Fibroblast of lung (primary cell): Measurements from ENCODE around the gene CYCS. TPM values are rescaled to one million over a fixed set of nuclear protein-coding genes. Genes with fewer than 3 reads are reported as not detected.

Source experiments
- DNase-seq, 2 donors: peaks; one replicate each; pipeline versions ENCODE4 v3.0.0 to v3.0.0-alpha.2; 2010; ENCODE audit warnings: low read depth in 2 of 2
- H2AFZ ChIP-seq: 2 replicates; pipeline ENCODE4 v1.5.1; 2012; ENCODE audit warnings: low read length, control low read depth, inconsistent platforms
- H3K27ac ChIP-seq: 2 replicates; pipeline ENCODE4 v1.5.1; 2011; ENCODE audit warnings: low read length, control low read depth; ENCODE audit not compliant: insufficient read depth
- H3K27me3 ChIP-seq: 2 replicates; pipeline ENCODE4 v1.5.1; 2011; ENCODE audit warnings: mild to moderate bottlenecking, low read length; ENCODE audit not compliant: control insufficient read depth, insufficient read depth
- H3K36me3 ChIP-seq: 2 replicates; pipeline ENCODE4 v1.5.1; 2011; ENCODE audit warnings: low read length; ENCODE audit not compliant: control insufficient read depth, insufficient read depth
- H3K4me1 ChIP-seq: 2 replicates; pipeline ENCODE4 v1.5.1; 2011; ENCODE audit warnings: low read length; ENCODE audit not compliant: control insufficient read depth, insufficient read depth; ENCODE audit errors: extremely low read depth
- H3K4me2 ChIP-seq: 2 replicates; pipeline ENCODE4 v1.5.1; 2011; ENCODE audit warnings: low read length, control low read depth; ENCODE audit not compliant: insufficient read depth; ENCODE audit errors: extremely low read depth
- H3K4me3 ChIP-seq, 4 experiments: fragments of 200-600 bp in 1 of 4; sonication (generic) in 1 of 4; replicated peaks in 1 of 4; 2 replicates each; pipeline ENCODE4 v1.5.1; 2011 to 2016; ENCODE audit warnings: low read length in 4 of 4, low read depth in 3 of 4, mild to moderate bottlenecking in 3 of 4, control low read depth in 2 of 4, inconsistent platforms in 1 of 4, mixed read lengths in 1 of 4; ENCODE audit not compliant: insufficient read depth in 1 of 4; ENCODE audit errors: control extremely low read depth in 1 of 4
- H3K79me2 ChIP-seq: 2 replicates; pipeline ENCODE4 v1.5.1; 2012; ENCODE audit warnings: mild to moderate bottlenecking, low read length, inconsistent platforms; ENCODE audit not compliant: control insufficient read depth, insufficient read depth
- H3K9ac ChIP-seq: 2 replicates; pipeline ENCODE4 v1.5.1; 2011; ENCODE audit warnings: mild to moderate bottlenecking, low read length, control low read depth; ENCODE audit not compliant: insufficient read depth
- H3K9me3 ChIP-seq: 2 replicates; pipeline ENCODE4 v1.5.1; 2012; ENCODE audit warnings: low read depth, low read length; ENCODE audit not compliant: control insufficient read depth, insufficient read depth
- H4K20me1 ChIP-seq: 2 replicates; pipeline ENCODE4 v1.5.1; 2011; ENCODE audit warnings: low read length; ENCODE audit not compliant: control insufficient read depth, insufficient read depth; ENCODE audit errors: extremely low read depth
- CTCF ChIP-seq, 2 donors: IDR thresholded peaks in 1 of 2; conservative IDR thresholded peaks in 1 of 2; 1 replicate in 1 of 2; 2 replicates in 1 of 2; pipeline ENCODE4 v1.5.1; 2011 to 2012; ENCODE audit warnings: low read length in 2 of 2, control low read depth in 1 of 2, inconsistent platforms in 1 of 2, low read depth in 1 of 2, mild to moderate bottlenecking in 1 of 2
- EZH2 ChIP-seq: IDR thresholded peaks from 2 replicates; pipeline ENCODE4 v1.5.1; 2012; ENCODE audit warnings: low read length, control low read depth, mild to moderate bottlenecking; ENCODE audit errors: missing control alignments
- polyA plus RNA-seq, 2 donors: library from polyadenylated mRNA; depleted of rRNA in 1 of 2; stranded (reverse) in 1 of 2; unstranded in 1 of 2; fragments of >200 nt; gene quantifications; 2 replicates each; pipeline ENCODE4 v1.2.1, GENCODE V29; 2011 to 2012; ENCODE audit warnings: missing spikeins in 1 of 2
- total RNA-seq: library from RNA; depleted of rRNA; stranded (reverse); fragments of >200 nt; gene quantifications from 2 replicates; pipeline ENCODE4 v1.2.1, GENCODE V29; 2014

CYCS gene
- total and polyA plus RNA-seq, 2 donors (not counting 1 experiment from before 2014, with no cell fraction given), result 32.7 to 76.5 TPM

GRCh38 chr7:25171071-25171470 is 46.0 kb upstream of the CYCS start:
- no peaks in the 10 kb centered on the region for H3K4me1 ChIP-seq
- TF ChIP-seq CTCF (conservative IDR thresholded peaks at IDR 0.05 in 1 of 2, IDR thresholded peaks at IDR 0.05 in 1 of 2; ENCODE audit: low read depth in 1 of 2, low read length in 2 of 2), result no peak
- TF ChIP-seq EZH2, result no peak
- H2AFZ ChIP-seq, result no peak overlapping the region
- H3K4me2 ChIP-seq, result no peak overlapping the region
- H3K27me3 ChIP-seq, result no peaks in the 10 kb centered on the region
- no peaks in the 10 kb centered on the region for H4K20me1 ChIP-seq
- H3K9me3 ChIP-seq, result no peaks in the 10 kb centered on the region
- H3K27ac ChIP-seq, result no peak overlapping the region
- no peaks in the 10 kb centered on the region for H3K36me3 ChIP-seq
- no peaks in the 10 kb centered on the region for H3K79me2 ChIP-seq
- H3K9ac ChIP-seq, result no peak overlapping the region
- no peak for DNase-seq
- H3K4me3 ChIP-seq, result no peak overlapping the region

GRCh38 chr7:25169683-25170082 is 44.6 kb upstream of the CYCS start:
- TF ChIP-seq CTCF (conservative IDR thresholded peaks at IDR 0.05 in 1 of 2, IDR thresholded peaks at IDR 0.05 in 1 of 2; ENCODE audit: low read depth in 1 of 2, low read length in 2 of 2) (no peak), EZH2 (no peak)
- no peak for DNase-seq
- H3K9me3 ChIP-seq, result no peaks in the 10 kb centered on the region
- no peak overlapping the region for H3K4me2 ChIP-seq
- H3K27ac ChIP-seq, result no peak overlapping the region
- H4K20me1 ChIP-seq, result no peaks in the 10 kb centered on the region
- no peak overlapping the region for H3K9ac ChIP-seq
- H3K27me3 ChIP-seq, result no peaks in the 10 kb centered on the region
- H2AFZ ChIP-seq, result no peak overlapping the region
- H3K79me2 ChIP-seq, result no peaks in the 10 kb centered on the region
- H3K4me1 ChIP-seq, result no peaks in the 10 kb centered on the region
- no peak overlapping the region for H3K4me3 ChIP-seq
- no peaks in the 10 kb centered on the region for H3K36me3 ChIP-seq

- no peaks in the 10 kb centered on the region for H3K27me3 ChIP-seq
- H2AFZ ChIP-seq, result no peak overlapping the region
Observed at GRCh38 chr7:25168145-25168544, 43.1 kb upstream of the CYCS start.

More at GRCh38 chr7:25168145-25168544, 43.1 kb upstream of the CYCS start:
- H3K79me2 ChIP-seq, result no peaks in the 10 kb centered on the region
- no peaks in the 10 kb centered on the region for H3K9me3 ChIP-seq
- H3K36me3 ChIP-seq, result no peaks in the 10 kb centered on the region
- no peak overlapping the region for H3K9ac ChIP-seq
- TF ChIP-seq CTCF (conservative IDR thresholded peaks at IDR 0.05 in 1 of 2, IDR thresholded peaks at IDR 0.05 in 1 of 2; ENCODE audit: low read depth in 1 of 2, low read length in 2 of 2) (no peak), EZH2 (no peak)
- H3K4me2 ChIP-seq, result no peak overlapping the region
- DNase-seq, result no peak
- H4K20me1 ChIP-seq, result no peaks in the 10 kb centered on the region
- no peaks in the 10 kb centered on the region for H3K4me1 ChIP-seq
- H3K4me3 ChIP-seq, result no peak overlapping the region
- H3K27ac ChIP-seq, result no peak overlapping the region
